M059J (cell line): ENCODE results near the gene NGEF. TPM values are rescaled to one million over a fixed set of nuclear protein-coding genes. Genes with fewer than 3 reads are reported as not detected.

Experiments used
- DNase-seq: peaks from one replicate; pipeline ENCODE4 v3.0.0-alpha.2; 2012; ENCODE audit warnings: low read depth
- total RNA-seq: library from RNA; depleted of rRNA; stranded (reverse); fragments of >200 nt; shearing (Covaris generic); gene quantifications from 2 replicates; pipeline ENCODE4 v1.2.3, GENCODE V29; 2014

Gene NGEF
- total RNA-seq, 1 experiment from 2014 or later, result 3.5 TPM

DNA sequence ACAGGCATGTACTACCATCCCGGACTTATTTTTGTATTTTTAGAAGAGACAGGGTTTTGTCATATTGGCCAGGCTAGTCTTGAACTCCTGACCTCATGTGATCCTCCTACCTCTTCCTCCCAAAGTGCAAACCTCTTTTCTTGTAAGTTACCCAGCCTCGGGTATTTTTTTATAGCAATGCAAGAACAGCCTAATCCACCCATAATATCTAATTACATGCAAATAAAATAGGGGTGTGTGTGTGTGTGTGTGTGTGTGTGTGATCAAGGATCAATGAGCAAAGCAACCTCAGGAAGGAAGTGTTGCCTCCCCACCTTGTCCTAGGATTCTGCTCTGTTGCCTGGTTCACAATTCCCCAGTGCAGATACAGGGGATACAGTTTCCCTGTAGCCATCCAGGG, 45.6 kb downstream of the NGEF start:
- no peak for DNase-seq

GRCh38 chr2:232966122-232966521, 46.9 kb downstream of the NGEF start:
- no peak for DNase-seq

GRCh38 chr2:232963913-232964312, 49.1 kb downstream of the NGEF start:
- DNase-seq, result no peak

- peak; percentile 34 for DNase-seq
These were observed 52.2 kb downstream of the NGEF start for GRCh38 chr2:232960862-232961261.

DNA sequence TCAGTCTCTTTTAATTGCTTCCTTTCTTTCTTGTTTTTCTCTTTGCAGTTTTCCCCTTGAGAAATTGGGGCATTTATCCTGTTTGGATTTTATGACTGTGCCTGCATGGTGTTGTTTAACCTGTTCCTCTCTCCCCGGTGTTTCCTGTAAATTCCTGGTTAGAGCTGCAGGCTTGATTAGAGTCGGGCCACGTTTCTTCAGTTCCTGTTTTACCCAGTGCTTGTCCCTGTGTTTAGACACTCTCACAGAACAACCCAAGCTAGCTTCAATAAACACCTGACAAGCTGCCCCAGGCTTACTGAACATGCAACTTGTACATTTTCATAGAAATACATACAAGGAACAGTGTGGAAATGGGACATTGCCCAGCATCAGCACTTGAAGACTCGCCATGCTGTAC, 53.9 kb downstream of the NGEF start:
- DNase-seq, result no peak

- no peak for DNase-seq
These were observed 55.4 kb downstream of the NGEF start for GRCh38 chr2:232957657-232958090.

- DNase-seq, result no peak
These were observed 57.2 kb downstream of the NGEF start for GRCh38 chr2:232955856-232956255.

DNA sequence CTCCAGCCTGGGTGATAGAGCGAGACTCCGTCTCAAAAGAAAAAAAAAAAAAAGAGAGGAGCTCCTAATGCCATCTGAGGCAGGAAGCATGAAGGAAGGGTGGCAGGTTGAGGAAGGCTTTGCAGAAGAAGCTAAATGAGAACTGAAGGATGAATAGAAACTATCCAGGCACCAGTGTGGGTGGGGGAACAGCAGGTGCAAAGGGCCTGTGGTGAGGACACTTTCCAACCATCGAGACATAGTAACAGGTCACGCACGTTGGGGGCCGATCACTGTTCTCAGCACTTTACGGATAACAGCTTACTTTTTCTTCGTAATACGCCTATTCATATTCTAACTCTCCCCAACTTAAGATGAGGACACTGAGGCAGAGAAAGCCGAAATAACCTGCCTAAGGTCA, 58.4 kb downstream of the NGEF start:
- no peak for DNase-seq

DNA sequence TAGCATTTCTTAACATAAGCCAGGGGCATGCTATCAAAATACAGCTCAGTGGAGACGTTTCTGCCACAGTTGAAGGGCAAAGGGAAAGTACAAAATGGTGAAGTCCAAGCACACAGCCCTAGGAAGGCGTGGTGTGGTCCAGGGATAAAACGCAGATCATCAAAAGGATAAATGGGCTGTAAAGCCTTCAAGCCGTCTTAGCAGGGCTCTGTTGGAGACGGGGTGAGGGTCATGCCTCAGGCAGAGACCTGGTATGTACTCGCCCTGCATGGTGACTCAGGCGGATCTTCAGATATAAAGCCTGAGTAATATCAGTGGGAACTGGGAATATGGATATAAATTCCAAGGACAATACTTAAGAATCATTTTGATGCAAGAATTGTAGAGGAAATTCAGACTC, 61.2 kb downstream of the NGEF start:
- DNase-seq, result peak; percentile 64

GRCh38 chr2:232951181-232951580, 61.9 kb downstream of the NGEF start:
- DNase-seq, result no peak

DNA sequence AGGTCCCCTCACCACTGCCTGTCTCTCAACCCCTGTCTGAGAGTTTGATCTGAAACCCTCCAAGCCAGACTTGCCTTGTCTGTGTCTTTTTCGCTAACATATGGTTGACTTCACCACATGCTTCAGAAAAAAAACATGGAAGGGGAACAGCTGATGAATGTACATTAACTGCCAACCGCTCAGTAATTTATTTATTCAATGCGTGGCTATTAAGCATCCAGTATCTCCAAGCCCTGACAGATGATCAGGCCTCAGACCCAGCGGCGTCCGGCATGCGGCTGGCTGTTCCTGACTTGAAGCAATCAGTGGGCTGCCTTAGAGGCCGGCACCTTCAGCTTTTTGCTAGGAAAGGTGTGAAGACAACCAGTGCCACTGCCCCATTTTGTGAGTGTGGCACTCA, 62.3 kb downstream of the NGEF start:
- no peak for DNase-seq

GRCh38 chr2:232949016-232949415, 64.0 kb downstream of the NGEF start:
- no peak for DNase-seq

DNA sequence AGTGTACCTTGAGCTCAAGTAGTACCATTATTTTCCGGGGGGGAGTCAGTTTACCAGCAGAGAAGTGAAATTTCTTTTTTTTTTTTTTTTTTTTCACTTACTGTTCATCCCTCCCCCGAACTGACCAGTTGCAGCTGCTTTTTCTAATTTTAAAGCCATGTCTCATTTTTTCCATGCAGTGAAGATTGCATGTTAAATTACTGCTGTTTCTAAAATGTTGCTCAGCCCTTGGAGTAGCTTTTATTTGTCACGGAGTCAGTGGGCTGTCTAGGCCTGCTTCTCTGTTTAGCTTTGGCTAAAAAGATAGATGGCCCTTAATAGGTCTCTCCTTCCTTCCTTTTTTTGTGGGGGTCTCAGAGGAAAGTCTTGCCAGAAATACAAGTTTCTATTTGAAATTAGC, 70.2 kb downstream of the NGEF start:
- DNase-seq, result no peak

DNA sequence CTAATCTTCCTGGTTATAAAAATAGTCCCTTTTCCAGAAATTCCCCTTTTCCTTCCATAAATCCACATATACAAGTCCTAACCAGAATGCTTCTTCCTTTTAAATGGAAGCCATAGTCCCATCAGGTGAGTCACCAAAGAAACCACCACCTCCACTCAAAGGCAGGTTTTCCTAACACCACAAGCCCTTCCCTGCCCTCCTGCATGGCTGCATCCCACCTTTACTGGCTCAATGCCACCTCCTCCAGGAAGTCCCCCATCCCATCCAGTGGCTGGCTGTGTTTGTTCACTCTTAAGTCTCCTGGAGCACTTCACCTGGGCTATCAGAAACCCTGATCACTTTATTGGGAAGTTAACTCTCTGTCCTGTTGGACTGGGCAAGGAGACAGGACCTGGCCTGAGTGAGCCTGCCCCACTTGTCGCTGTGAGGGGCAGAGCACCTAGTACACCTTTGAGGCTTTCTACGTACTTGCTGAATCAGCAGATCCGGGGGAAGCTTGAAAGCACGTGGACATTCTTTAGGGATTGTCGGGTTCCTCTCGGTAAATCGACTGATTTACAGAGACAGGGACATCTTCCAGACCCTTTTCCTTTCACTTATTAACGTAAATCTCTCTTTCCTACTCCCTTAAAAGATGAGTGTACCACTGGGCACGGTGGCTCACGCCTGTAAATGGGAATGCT, 71.0 kb downstream of the NGEF start:
- peak; percentile 18 for DNase-seq

GRCh38 chr2:232941400-232941799, 71.7 kb downstream of the NGEF start:
- DNase-seq, result no peak

GRCh38 chr2:232940724-232941123, 72.3 kb downstream of the NGEF start:
- no peak for DNase-seq

- peak; percentile 60 for DNase-seq
These were observed 75.7 kb downstream of the NGEF start for GRCh38 chr2:232937278-232937906.

DNA sequence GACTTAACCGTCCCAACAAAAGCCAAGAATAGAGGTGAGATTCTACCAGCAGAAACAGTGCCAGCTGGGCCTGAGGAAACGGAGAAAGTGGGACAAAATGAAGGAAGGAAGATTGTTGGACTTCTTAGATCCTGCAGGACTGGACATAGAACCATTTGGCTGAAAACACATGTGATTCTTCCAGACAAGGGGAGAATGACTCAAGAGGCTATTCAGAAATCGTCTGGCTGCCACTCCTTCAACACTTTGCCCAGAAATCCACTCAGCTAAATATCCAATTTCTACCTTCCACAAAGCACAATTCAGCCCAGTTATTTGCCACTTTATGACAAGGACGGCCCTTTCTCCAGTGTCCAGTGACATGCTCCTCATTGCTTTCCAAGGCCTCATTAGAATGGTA, 81.4 kb downstream of the NGEF start:
- no peak for DNase-seq

- no peak for DNase-seq
These were observed 83.0 kb downstream of the NGEF start for GRCh38 chr2:232930059-232930400.

- no peak for DNase-seq
These were observed 83.6 kb downstream of the NGEF start for GRCh38 chr2:232929303-232930058.

DNA sequence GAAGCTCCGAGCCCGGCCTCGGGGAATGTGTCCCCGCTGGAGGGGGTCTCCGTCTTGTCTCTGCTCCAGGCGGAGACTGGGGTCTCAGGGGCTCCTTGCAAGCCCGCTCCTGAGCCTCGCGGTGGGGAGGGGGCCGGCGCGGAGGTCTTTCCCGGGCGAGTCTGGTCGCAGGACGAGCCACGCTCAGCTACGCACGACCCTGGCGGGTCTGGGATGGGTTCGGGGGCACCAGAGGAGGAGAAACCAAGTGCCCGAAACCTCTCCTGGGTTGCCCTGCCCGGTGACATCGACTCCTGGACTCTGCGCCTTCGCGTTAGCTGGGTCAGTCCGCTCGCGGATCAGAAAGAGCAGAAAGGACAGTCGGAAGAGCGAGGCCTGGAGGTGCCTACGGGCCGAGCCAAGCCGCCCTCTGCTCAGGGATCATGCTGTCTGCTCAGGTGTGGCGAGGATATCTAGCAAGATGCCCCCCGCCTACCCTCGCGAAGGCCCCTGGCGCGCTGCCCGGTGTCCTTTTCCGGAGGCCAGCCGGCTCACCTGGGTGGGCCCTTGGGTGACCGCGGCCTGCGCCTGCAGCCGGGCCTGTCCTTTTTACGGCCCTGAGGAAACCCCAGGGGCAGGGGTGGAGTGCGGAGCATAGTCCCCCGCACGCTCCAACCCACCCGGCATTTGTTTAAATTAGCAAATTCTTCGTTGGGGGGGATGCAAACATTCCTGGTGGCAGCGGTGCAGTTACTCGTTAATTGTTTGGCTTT, 84.3 kb downstream of the NGEF start:
- no peak for DNase-seq

- no peak for DNase-seq
These were observed 85.1 kb downstream of the NGEF start for GRCh38 chr2:232927793-232928550.
